Panc1 (cell line): ENCODE data around the gene ELOA. TPM values are rescaled to one million over a fixed set of nuclear protein-coding genes. Genes with fewer than 3 reads are reported as not detected.

Source experiments
- ATAC-seq: fragments of 200-7000 bp; cut with Tn5 transposase; 2 replicates; pipeline ENCODE4 v1.9.1; 2020; ENCODE audit warnings: mild to moderate bottlenecking, moderate library complexity
- BruUV-seq: library from RNA; stranded (reverse); fragments of 400-500 nt; replicated peaks from 2 replicates; lab custom pipeline; 2021; lab: Mats Ljungman, UMichigan
- CTCF ChIA-PET: fragments of 300-600 bp; sonication (Branson Sonifier 250); formaldehyde crosslinking; loops from one replicate; lab custom pipeline; 2022; ENCODE audit warnings: antibody characterized with exemption; lab: Charles Lee
- POLR2A ChIA-PET: fragments of 300-600 bp; sonication (Branson Sonifier 250); formaldehyde crosslinking; loops from one replicate; lab custom pipeline; 2022; ENCODE audit warnings: antibody characterized with exemption; lab: Charles Lee
- DNase-seq: peaks from one replicate; pipeline ENCODE4 v3.0.0-alpha.2; 2010; ENCODE audit warnings: low read depth, low spot score
- H3K27ac ChIP-seq: 2 replicates; pipeline ENCODE4 v1.5.1; 2011; ENCODE audit warnings: mild to moderate bottlenecking, low read length, inconsistent platforms
- H3K27me3 ChIP-seq: fragments of 200-500 bp; sonication (Bioruptor generic); 2 replicates; pipeline ENCODE4 v1.6.0; 2014; ENCODE audit warnings: low read length, inconsistent platforms; ENCODE audit not compliant: control insufficient read depth, insufficient read depth
- H3K36me3 ChIP-seq: fragments of 200-500 bp; sonication (Bioruptor generic); 2 replicates; pipeline ENCODE4 v1.5.1; 2014; ENCODE audit warnings: inconsistent platforms, mild to moderate bottlenecking, low read length, moderate library complexity; ENCODE audit not compliant: control insufficient read depth, insufficient read depth
- H3K4me1 ChIP-seq: 2 replicates; pipeline ENCODE4 v1.5.1; 2011; ENCODE audit warnings: inconsistent platforms, mild to moderate bottlenecking, low read length, moderate library complexity; ENCODE audit not compliant: control insufficient read depth, insufficient read depth
- H3K4me3 ChIP-seq, 2 experiments: 2 replicates each; pipeline ENCODE4 v1.5.1; 2011 to 2012; ENCODE audit warnings: low read depth in 2 of 2, low read length in 2 of 2, mild to moderate bottlenecking in 2 of 2, inconsistent platforms in 1 of 2, moderate library complexity in 1 of 2
- H3K9me3 ChIP-seq: fragments of 200-500 bp; sonication (Bioruptor generic); 2 replicates; pipeline ENCODE4 v1.5.1; 2014; ENCODE audit warnings: low read depth, mild to moderate bottlenecking, inconsistent platforms, low read length, moderate library complexity; ENCODE audit not compliant: control insufficient read depth, insufficient read depth
- POLR2AphosphoS5 ChIP-seq: IDR thresholded peaks from 2 replicates; pipeline ENCODE4 v1.6.1; 2012; ENCODE audit warnings: mild to moderate bottlenecking, low read depth, low read length, moderate library complexity
- SIN3A ChIP-seq: IDR thresholded peaks from 2 replicates; pipeline ENCODE4 v1.6.1; 2012; ENCODE audit warnings: low read depth, mild to moderate bottlenecking, low read length, moderate library complexity, borderline replicate concordance; ENCODE audit not compliant: insufficient read depth
- TCF7L2 ChIP-seq: IDR thresholded peaks from 2 replicates; pipeline ENCODE4 v1.6.1; 2011; ENCODE audit warnings: mild to moderate bottlenecking, low read depth, low read length, inconsistent platforms
- in situ Hi-C: cut with HindIII; loops from 2 replicates; pipeline ENCODE4 v1.10.0; 2016; ENCODE audit warnings: low sequenced_read_pairs, low pct_unique_long_range_greater_than_20kb
- intact Hi-C: fragments of 100-400 bp; cut with micrococcal nuclease; formaldehyde crosslinking; loops from one replicate; pipeline ENCODE4 v1.10.0; 2022; ENCODE audit not compliant: unreplicated experiment
- total RNA-seq: library from RNA; stranded (reverse); gene quantifications from one replicate; pipeline ENCODE4 v1.2.1, GENCODE V29; 2021; ENCODE audit not compliant: unreplicated experiment
- TF ChIP-seq, protein P1 (sequence below): fragments of 450-650 bp; IDR thresholded peaks from 2 replicates; pipeline ENCODE4 v1.5.1; 2017; ENCODE audit warnings: mild to moderate bottlenecking
- TF ChIP-seq, protein P2 (sequence below), 2 experiments: IDR thresholded peaks; 2 replicates each; pipeline ENCODE4 v1.6.1; 2011 to 2012; ENCODE audit warnings: low read depth in 2 of 2, control low read depth in 1 of 2, low read length in 1 of 2, mild to moderate bottlenecking in 1 of 2, moderate library complexity in 1 of 2; ENCODE audit not compliant: insufficient read depth in 1 of 2

ELOA gene
- total RNA-seq, 1 experiment from 2014 or later = 58.5 TPM

DNA sequence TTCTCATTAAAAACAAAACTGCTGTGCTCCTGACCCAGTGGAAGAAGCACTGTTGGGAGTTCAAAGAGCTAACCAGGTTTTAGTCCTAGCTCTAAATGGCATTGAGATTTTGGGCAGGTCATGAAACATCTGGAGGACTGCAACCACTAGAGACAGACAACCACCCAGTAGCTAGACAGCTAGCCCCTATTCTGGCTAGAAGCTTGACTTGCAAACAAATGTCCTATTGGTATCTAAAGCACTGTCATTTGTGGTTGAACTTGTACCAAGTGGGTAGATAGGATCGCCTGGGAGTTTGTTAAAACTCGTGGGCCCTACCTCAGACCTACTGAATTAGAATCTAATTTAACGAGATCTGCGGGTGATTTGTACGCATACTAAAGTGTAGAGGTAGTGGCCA is 44.8 kb upstream of the ELOA start:
- H3K4me1 ChIP-seq = peaks cover 26% of the 10 kb centered on the region
- CTCF ChIA-PET = no interaction called here

DNA sequence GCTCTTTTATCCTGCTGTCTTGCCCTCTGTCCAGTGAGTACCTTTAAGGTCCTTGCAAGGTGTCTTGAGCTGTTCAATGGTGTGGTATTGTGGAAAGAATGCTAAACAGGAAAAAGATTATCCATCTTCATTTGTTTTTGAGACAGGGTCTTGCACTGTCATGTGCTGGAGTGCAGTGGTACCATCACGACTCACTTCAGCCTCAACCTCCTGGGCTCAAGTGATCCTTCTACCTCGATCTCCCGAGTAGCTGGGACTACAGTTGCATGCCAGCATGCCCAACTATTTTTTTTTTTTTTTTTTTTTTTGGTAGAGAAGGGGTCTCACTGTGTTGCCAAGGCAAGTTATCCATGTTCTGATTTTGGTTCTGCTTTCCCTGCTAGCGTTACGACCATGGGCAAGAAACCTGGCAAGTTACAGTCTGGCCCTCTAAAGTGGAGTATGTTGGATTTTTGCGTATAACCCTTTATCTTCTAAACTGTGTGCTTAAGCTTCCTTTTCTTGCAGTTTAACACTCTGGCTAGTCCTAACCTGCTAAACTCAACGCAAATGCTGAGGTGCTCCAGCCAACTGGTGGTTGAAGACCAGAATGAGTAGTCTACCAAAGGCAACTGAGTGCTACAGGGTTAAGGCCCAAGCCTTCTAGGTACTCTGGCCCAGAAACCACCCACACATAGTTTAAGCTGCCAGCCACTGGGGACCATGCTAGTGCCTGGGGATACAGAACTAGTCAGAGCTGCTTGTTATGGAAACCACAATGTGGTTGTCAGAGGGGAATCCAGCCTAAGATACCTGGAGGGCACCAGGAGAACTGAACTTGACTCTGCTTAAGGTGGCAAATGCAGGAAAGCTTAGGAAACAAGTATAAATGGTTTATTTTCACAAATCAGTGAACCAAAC is 43.7 kb upstream of the ELOA start:
- no TSS peak for BruUV-seq
- peaks cover 15% of the 10 kb centered on the region for H3K4me1 ChIP-seq
- H3K36me3 ChIP-seq = peaks cover 63% of the 10 kb centered on the region
- ATAC-seq (no peak), DNase-seq (no peak)
- TF ChIP-seq SIN3A (no peak), POLR2AphosphoS5 (no peak), TCF7L2 (no peak)
- TF ChIP-seq, protein P1, sequence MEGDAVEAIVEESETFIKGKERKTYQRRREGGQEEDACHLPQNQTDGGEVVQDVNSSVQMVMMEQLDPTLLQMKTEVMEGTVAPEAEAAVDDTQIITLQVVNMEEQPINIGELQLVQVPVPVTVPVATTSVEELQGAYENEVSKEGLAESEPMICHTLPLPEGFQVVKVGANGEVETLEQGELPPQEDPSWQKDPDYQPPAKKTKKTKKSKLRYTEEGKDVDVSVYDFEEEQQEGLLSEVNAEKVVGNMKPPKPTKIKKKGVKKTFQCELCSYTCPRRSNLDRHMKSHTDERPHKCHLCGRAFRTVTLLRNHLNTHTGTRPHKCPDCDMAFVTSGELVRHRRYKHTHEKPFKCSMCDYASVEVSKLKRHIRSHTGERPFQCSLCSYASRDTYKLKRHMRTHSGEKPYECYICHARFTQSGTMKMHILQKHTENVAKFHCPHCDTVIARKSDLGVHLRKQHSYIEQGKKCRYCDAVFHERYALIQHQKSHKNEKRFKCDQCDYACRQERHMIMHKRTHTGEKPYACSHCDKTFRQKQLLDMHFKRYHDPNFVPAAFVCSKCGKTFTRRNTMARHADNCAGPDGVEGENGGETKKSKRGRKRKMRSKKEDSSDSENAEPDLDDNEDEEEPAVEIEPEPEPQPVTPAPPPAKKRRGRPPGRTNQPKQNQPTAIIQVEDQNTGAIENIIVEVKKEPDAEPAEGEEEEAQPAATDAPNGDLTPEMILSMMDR = no peak
- TF ChIP-seq, protein P2, sequence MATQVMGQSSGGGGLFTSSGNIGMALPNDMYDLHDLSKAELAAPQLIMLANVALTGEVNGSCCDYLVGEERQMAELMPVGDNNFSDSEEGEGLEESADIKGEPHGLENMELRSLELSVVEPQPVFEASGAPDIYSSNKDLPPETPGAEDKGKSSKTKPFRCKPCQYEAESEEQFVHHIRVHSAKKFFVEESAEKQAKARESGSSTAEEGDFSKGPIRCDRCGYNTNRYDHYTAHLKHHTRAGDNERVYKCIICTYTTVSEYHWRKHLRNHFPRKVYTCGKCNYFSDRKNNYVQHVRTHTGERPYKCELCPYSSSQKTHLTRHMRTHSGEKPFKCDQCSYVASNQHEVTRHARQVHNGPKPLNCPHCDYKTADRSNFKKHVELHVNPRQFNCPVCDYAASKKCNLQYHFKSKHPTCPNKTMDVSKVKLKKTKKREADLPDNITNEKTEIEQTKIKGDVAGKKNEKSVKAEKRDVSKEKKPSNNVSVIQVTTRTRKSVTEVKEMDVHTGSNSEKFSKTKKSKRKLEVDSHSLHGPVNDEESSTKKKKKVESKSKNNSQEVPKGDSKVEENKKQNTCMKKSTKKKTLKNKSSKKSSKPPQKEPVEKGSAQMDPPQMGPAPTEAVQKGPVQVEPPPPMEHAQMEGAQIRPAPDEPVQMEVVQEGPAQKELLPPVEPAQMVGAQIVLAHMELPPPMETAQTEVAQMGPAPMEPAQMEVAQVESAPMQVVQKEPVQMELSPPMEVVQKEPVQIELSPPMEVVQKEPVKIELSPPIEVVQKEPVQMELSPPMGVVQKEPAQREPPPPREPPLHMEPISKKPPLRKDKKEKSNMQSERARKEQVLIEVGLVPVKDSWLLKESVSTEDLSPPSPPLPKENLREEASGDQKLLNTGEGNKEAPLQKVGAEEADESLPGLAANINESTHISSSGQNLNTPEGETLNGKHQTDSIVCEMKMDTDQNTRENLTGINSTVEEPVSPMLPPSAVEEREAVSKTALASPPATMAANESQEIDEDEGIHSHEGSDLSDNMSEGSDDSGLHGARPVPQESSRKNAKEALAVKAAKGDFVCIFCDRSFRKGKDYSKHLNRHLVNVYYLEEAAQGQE (IDR thresholded peaks at IDR 0.05; ENCODE audit: insufficient read depth in 1 of 2, low read depth in 2 of 2, low read length in 1 of 2) = no peak
- in situ Hi-C loops (no loop called here), intact Hi-C loops (no loop called here)
- H3K27me3 ChIP-seq = no peaks in the 10 kb centered on the region
- no peak overlapping the region for H3K27ac ChIP-seq
- POLR2A ChIA-PET = interaction anchor here (0.7 kb wide), 3 partner anchors 24 to 209 kb away, joined by 4 to 8 read pairs (median 5); no protein-coding TSS in a partner anchor
- H3K9me3 ChIP-seq = no peaks in the 10 kb centered on the region
- CTCF ChIA-PET = interaction anchor here (0.6 kb wide), 2 partner anchors 13 to 22 kb away, joined by 3 to 5 read pairs; no protein-coding TSS in a partner anchor
- H3K4me3 ChIP-seq = no peak overlapping the region

More for the DNA sequence above, 44.8 kb upstream of the ELOA start:
- intact Hi-C loops = no loop called here
- Histone ChIP-seq H3K4me3 (no peak overlapping the region), H3K27me3 (no peaks in the 10 kb centered on the region), H3K27ac (0 out of 2 replicates have a peak overlapping the region, but pooled peaks have one; percentile 6), H3K36me3 (peaks cover 72% of the 10 kb centered on the region), H3K9me3 (no peaks in the 10 kb centered on the region)
- ATAC-seq (no peak), DNase-seq (no peak)
- no TSS peak for BruUV-seq
- POLR2A ChIA-PET = no interaction called here
- TF ChIP-seq, protein P2 (IDR thresholded peaks at IDR 0.05; ENCODE audit: insufficient read depth in 1 of 2, low read depth in 2 of 2, low read length in 1 of 2) = no peak
- in situ Hi-C loops = no loop called here
